IPS-18a (cell line): ENCODE results near the gene ZNF429.
"Not testable (repeated sequence)": the region's sequence is repeated elsewhere in the genome, so short reads cannot be mapped to it uniquely, and the experiment has no call there.

ENCODE experiments used
- H3K27ac ChIP-seq: one replicate; pipeline ENCODE4 v1.5.1; 2013; ENCODE audit warnings: low read length
- H3K27me3 ChIP-seq: one replicate; pipeline ENCODE4 v1.6.1; 2013; ENCODE audit warnings: mild to moderate bottlenecking, low read length; ENCODE audit not compliant: control insufficient read depth, insufficient read depth
- H3K36me3 ChIP-seq: one replicate; pipeline ENCODE4 v1.6.1; 2013; ENCODE audit warnings: low read depth, low read length; ENCODE audit not compliant: control insufficient read depth
- H3K4me1 ChIP-seq: one replicate; pipeline ENCODE4 v1.6.1; 2013; ENCODE audit warnings: low read depth, low read length; ENCODE audit not compliant: control insufficient read depth
- H3K4me3 ChIP-seq: one replicate; pipeline ENCODE4 v1.5.1; 2013; ENCODE audit warnings: low read length
- H3K9ac ChIP-seq: one replicate; pipeline ENCODE4 v1.6.1; 2013; ENCODE audit warnings: mild to moderate bottlenecking, low read length, moderate library complexity
- H3K9me3 ChIP-seq: one replicate; pipeline ENCODE4 v1.6.1; 2013; ENCODE audit warnings: low read depth, low read length; ENCODE audit not compliant: control insufficient read depth

Gene ZNF429

GRCh38 chr19:21593934-21594820, 88.8 kb downstream of the ZNF429 start:
- no peaks in the 10 kb centered on the region for H3K27me3 ChIP-seq
- H3K9me3 ChIP-seq = peaks cover 19% of the 10 kb centered on the region
- no peaks in the 10 kb centered on the region for H3K36me3 ChIP-seq
- no peak overlapping the region for H3K4me3 ChIP-seq
- no peaks in the 10 kb centered on the region for H3K4me1 ChIP-seq
- H3K9ac ChIP-seq = no peak overlapping the region
- H3K27ac ChIP-seq = no peak overlapping the region

DNA sequence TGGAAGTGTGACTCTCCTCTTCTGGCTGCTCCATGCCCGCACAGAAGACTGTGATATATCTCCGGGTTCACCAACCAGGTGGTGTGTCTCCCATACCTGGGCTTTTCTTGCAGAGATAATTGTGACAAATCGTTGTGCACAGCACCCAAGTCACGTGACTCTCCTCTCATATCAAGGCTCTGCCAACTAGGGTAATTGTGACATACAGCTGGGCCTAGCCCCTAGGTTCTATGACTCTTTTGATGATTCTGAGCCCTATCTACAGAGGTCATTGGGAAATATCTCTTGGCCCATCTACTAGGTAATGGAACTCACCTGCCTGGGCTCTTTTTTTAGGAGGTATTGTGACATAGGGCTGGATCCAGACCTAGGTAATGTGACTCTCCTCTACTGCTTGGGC, 89.8 kb downstream of the ZNF429 start:
- Histone ChIP-seq H3K27ac (no peak overlapping the region), H3K36me3 (no peaks in the 10 kb centered on the region), H3K4me1 (peaks cover 6% of the 10 kb centered on the region), H3K4me3 (no peak overlapping the region), H3K9ac (no peak overlapping the region), H3K9me3 (peaks cover 21% of the 10 kb centered on the region), H3K27me3 (no peaks in the 10 kb centered on the region)

- H3K27ac ChIP-seq = no peak overlapping the region
- H3K36me3 ChIP-seq = no peaks in the 10 kb centered on the region
- peaks cover 10% of the 10 kb centered on the region for H3K9me3 ChIP-seq
- peaks cover 30% of the 10 kb centered on the region for H3K4me1 ChIP-seq
- H3K4me3 ChIP-seq = no peak overlapping the region
- no peaks in the 10 kb centered on the region for H3K27me3 ChIP-seq
- H3K9ac ChIP-seq = no peak overlapping the region
Measured at GRCh38 chr19:21602082-21602658, 96.8 kb downstream of the ZNF429 start.

DNA sequence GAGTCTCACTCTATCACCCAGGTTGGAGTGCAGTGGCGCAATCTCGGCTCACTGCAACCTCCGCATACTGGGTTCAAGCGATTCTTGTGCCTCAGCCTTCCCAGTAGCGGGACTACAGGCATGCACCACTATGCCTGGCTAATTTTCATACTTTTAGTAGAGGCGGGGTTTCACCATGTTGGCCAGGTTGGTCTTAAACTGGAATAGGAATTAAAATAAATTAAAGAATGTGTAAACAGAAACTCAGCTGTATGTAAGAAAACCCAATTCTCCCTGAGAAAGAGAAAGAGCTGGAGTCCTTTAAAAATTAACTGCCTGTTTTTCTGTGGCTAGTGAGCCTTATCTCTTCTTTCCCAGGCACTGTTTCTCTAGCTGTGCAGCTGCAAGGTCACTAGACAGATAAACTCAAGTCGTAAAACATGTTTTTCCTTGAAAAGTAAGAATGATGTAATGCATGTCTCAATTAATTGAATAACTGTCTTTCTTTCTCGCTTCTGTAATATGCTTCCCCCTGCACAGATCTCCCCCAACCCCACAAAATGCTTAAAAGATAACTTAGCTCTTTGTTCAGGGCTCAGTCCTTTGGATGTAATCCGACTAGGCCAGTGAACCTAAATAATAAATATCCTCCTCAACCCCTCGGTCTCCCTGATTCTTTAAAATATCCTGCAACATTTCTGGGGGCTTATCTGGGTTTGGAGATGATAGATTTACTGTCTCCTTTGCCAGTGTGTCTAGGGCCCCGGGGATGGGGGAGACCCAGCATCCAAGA, 97.4 kb downstream of the ZNF429 start:
- peaks cover 30% of the 10 kb centered on the region for H3K4me1 ChIP-seq
- H3K9ac ChIP-seq, H3K27me3 ChIP-seq, H3K27ac ChIP-seq, H3K36me3 ChIP-seq, H3K4me3 ChIP-seq, H3K9me3 ChIP-seq: not testable (repeated sequence)

DNA sequence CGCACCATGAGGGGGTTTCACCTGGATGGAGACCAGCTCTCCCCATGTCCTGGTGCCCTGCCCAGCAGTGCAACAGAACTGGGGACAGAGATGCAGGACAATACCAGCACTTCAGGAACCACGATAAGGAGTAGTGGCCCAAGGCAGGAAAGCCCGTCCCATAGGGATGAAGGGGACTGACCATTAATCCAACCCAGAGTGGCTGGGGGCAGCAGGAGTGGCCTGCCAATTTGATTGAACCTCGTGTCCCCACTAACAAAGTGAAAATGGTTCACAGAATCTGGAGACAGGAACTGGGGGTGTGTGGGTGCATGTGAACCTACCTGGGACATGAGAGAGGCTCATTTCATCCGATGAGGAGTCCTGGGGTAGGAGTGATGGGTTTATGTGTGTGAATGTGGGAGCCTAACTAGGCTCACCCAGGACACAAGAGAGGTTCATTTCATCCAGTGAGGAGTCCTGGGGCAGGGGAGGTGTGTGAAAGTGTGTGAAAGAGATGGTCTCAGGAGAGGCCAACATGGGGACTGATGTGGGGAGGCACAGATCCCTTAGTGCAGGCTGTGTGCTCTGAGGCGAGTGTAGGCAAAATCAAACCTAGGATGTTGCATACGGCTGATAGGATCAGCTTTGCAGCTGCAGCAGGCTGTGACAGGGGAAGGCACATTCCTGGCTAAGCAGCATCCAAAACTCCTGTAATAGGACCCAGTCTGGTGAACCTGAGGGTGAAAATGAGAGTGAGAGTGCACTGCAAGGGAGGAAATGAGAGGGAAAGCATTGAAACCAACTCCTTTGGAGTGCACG, 98.2 kb downstream of the ZNF429 start:
- Histone ChIP-seq H3K27me3 (no peaks in the 10 kb centered on the region), H3K9ac (no peak overlapping the region), H3K4me3 (peak overlapping the region; percentile 42), H3K4me1 (peaks cover 30% of the 10 kb centered on the region), H3K36me3 (no peaks in the 10 kb centered on the region), H3K27ac (no peak overlapping the region), H3K9me3 (peaks cover 4% of the 10 kb centered on the region)

DNA sequence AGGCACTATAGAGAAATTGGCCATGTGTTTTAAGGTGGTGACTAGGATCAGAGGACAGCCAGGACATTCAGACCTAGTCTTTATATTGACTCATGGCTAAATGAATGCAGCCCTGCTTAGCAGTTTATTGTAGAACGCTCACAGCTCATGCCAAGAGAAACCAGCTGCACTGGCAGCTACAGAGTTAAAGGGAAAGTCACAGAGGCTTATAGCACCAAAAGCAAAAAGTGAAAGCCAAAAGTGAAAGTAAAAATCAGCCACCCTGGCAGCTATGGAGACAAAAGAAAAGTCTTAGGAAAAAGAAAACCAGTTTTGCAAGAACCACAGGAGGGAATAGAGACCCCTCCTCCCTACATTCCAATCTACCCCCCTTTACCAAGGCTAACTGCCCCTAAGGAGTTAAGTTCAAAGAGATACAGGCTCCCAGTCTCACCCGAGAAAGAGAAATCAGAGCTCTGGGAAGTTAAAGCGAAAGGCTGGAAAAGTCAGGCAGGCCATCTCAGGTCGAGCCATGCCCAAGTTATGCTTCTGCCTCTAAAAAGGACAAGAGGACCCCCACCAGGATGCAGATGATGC, 99.0 kb downstream of the ZNF429 start:
- Histone ChIP-seq H3K4me3 (peak overlapping the region; percentile 42), H3K36me3 (no peaks in the 10 kb centered on the region), H3K9ac (no peak overlapping the region)

More for the DNA sequence above, 99.0 kb downstream of the ZNF429 start:
- Histone ChIP-seq H3K4me1 (peaks cover 30% of the 10 kb centered on the region), H3K9me3 (no peaks in the 10 kb centered on the region), H3K27ac (no peak overlapping the region), H3K27me3 (no peaks in the 10 kb centered on the region)
